ENCODE results near the gene SEC14L5.

Gene SEC14L5

GRCh38 chr16:4940719-4941118, 17.4 kb upstream of the SEC14L5 start:
- no peaks in the 10 kb centered on the region for H3K36me3 ChIP-seq (ENCODE audit: control insufficient read depth in 2 of 2, insufficient read depth in 1 of 2, low read length in 2 of 2)
- POLR2A ChIA-PET: no interaction called here
- TF ChIP-seq ZNF548 (tag by site-specific recombination; IDR thresholded peaks at IDR 0.05) (no peak), ZNF514 (tag by site-specific recombination; IDR thresholded peaks at IDR 0.05) (no peak), ZEB2 (tag by site-specific recombination; IDR thresholded peaks at IDR 0.05) (peak; percentile 61), ZNF596 (tag by site-specific recombination; IDR thresholded peaks at IDR 0.05) (no peak), ZBTB21 (tag by site-specific recombination; IDR thresholded peaks at IDR 0.05) (no peak), ZNF48 (tag by site-specific recombination; IDR thresholded peaks at IDR 0.05) (no peak)
- no peaks in the 10 kb centered on the region for H3K9me3 ChIP-seq (ENCODE audit: control insufficient read depth, insufficient read depth, low read depth, low read length)
- peaks cover 31% of the 10 kb centered on the region for H3K4me1 ChIP-seq (ENCODE audit: control insufficient read depth, insufficient read depth, low read length)
- no peak overlapping the region for H3K4me3 ChIP-seq (ENCODE audit: low read depth, low read length)
- CTCF ChIA-PET: interaction anchor here (0.6 to 1.1 kb wide), 2 partner anchors 15 to 234 kb away, joined by 3 to 4 read pairs; no protein-coding TSS in a partner anchor
- H3K27ac ChIP-seq (ENCODE audit: extremely low read depth, low read depth, low read length): no peak overlapping the region

- Histone ChIP-seq H3K27ac (ENCODE audit: extremely low read depth, low read depth, low read length) (peak overlapping the region; percentile 65; the same call in 1 of the 2 replicates), H3K4me1 (ENCODE audit: control insufficient read depth, insufficient read depth, low read length) (peaks cover 27% of the 10 kb centered on the region), H3K9me3 (ENCODE audit: control insufficient read depth, insufficient read depth, low read depth, low read length) (no peaks in the 10 kb centered on the region), H3K36me3 (ENCODE audit: control insufficient read depth in 2 of 2, insufficient read depth in 1 of 2, low read length in 2 of 2) (no peaks in the 10 kb centered on the region), H3K4me3 (ENCODE audit: low read depth, low read length) (no peak overlapping the region)
- TF ChIP-seq KLF1 (tag by site-specific recombination; IDR thresholded peaks at IDR 0.05) (no peak), RBAK (tag by site-specific recombination; IDR thresholded peaks at IDR 0.05) (no peak), ZNF423 (tag by site-specific recombination; IDR thresholded peaks at IDR 0.05) (no peak), ZNF121 (tag by site-specific recombination; IDR thresholded peaks at IDR 0.05) (no peak), GLIS2 (tag by site-specific recombination; IDR thresholded peaks at IDR 0.05) (no peak), YY1 (tag by site-specific recombination; IDR thresholded peaks at IDR 0.05) (no peak), ZNF571 (tag by site-specific recombination; IDR thresholded peaks at IDR 0.05) (no peak)
- TF ChIP-seq, protein P1, sequence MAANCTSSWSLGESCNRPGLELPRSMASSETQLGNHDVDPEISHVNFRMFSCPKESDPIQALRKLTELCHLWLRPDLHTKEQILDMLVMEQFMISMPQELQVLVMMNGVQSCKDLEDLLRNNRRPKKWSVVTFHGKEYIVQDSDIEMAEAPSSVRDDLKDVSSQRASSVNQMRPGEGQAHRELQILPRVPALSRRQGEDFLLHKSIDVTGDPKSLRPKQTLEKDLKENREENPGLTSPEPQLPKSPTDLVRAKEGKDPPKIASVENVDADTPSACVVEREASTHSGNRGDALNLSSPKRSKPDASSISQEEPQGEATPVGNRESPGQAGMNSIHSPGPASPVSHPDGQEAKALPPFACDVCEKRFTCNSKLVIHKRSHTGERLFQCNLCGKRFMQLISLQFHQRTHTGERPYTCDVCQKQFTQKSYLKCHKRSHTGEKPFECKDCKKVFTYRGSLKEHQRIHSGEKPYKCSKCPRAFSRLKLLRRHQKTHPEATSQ (tag by site-specific recombination; IDR thresholded peaks at IDR 0.05): no peak
- ChIA-PET POLR2A (interaction anchor here (0.7 to 1.5 kb wide), 3 partner anchors 96 to 307 kb away, joined by 3 to 4 read pairs (median 3); partner anchors contain the start of genes ANKS3, DNAAF8, GLYR1 and UBN1), CTCF (interaction anchor here (0.5 to 1.5 kb wide), 2 partner anchors 14 to 674 kb away, joined by 3 to 7 read pairs; no protein-coding TSS in a partner anchor)
These were observed 15.6 kb upstream of the SEC14L5 start for GRCh38 chr16:4942481-4942880.

GRCh38 chr16:4944333-4945281, 13.5 kb upstream of the SEC14L5 start:
- peaks cover 29% of the 10 kb centered on the region for H3K4me1 ChIP-seq (ENCODE audit: control insufficient read depth, insufficient read depth, low read length)
- H3K36me3 ChIP-seq (ENCODE audit: control insufficient read depth in 2 of 2, insufficient read depth in 1 of 2, low read length in 2 of 2): no peaks in the 10 kb centered on the region
- H3K27ac ChIP-seq (ENCODE audit: extremely low read depth, low read depth, low read length): peak overlapping the region; percentile 79
- H3K4me3 ChIP-seq (ENCODE audit: low read depth, low read length): no peak overlapping the region
- CTCF ChIA-PET: interaction anchor here (0.6 kb wide), 3 partner anchors 98 to 1921 kb away, joined by 3 to 4 read pairs (median 3); partner anchors contain the start of gene HCFC1R1
- H3K9me3 ChIP-seq (ENCODE audit: control insufficient read depth, insufficient read depth, low read depth, low read length): no peaks in the 10 kb centered on the region
- POLR2A ChIA-PET: interaction anchor here (1.2 to 1.3 kb wide), 3 partner anchors 8 to 211 kb away, joined by 4 to 8 read pairs (median 7); partner anchors contain the start of genes ANKS3, DNAAF8, PPL and SEC14L5
- TF ChIP-seq ZSCAN23 (tag by site-specific recombination; IDR thresholded peaks at IDR 0.05) (peak; percentile 98), ZNF776 (tag by site-specific recombination; IDR thresholded peaks at IDR 0.05; ENCODE audit: borderline replicate concordance) (no peak), ZBTB8A (tag by site-specific recombination; IDR thresholded peaks at IDR 0.05) (peak; percentile 79), ZNF426 (tag by site-specific recombination; IDR thresholded peaks at IDR 0.05) (no peak), ZNF626 (tag by site-specific recombination; IDR thresholded peaks at IDR 0.05) (no peak), ZNF529 (tag by site-specific recombination; IDR thresholded peaks at IDR 0.05; ENCODE audit: insufficient replicate concordance) (no peak), ZNF423 (tag by site-specific recombination; IDR thresholded peaks at IDR 0.05) (no peak), ZNF366 (tag by site-specific recombination; conservative IDR thresholded peaks at IDR 0.05) (peak; percentile 73), OVOL3 (tag by site-specific recombination; IDR thresholded peaks at IDR 0.05) (no peak), ZNF362 (tag by site-specific recombination; IDR thresholded peaks at IDR 0.05) (no peak), YY1 (tag by site-specific recombination; IDR thresholded peaks at IDR 0.05) (no peak), ZNF394 (tag by site-specific recombination; IDR thresholded peaks at IDR 0.05; ENCODE audit: borderline replicate concordance) (peak; percentile 72; the same call in 1 of the 2 replicates), BCL11A (tag by site-specific recombination; IDR thresholded peaks at IDR 0.05; ENCODE audit: low read depth) (peak; percentile 94)

Data from HEK293 (cell line).